SIG-M5 treated with dmso at 0.1 percent for 504 hours (cell line): ENCODE measurements around the gene UGT1A9.

Experiments used
- DNase-seq: peaks from one replicate; lab custom pipeline; 2025; ENCODE audit not compliant: unreplicated experiment; lab: John Stamatoyannopoulos, UW

Gene UGT1A9

GRCh38 chr2:233794128-233794658, 122.5 kb downstream of the UGT1A9 start:
- DNase-seq: no peak

- no peak for DNase-seq
Measured at GRCh38 chr2:233795735-233796171, 124.1 kb downstream of the UGT1A9 start.

GRCh38 chr2:233796254-233796653, 124.6 kb downstream of the UGT1A9 start:
- no peak for DNase-seq

- DNase-seq: no peak
Measured at GRCh38 chr2:233798335-233799086, 126.8 kb downstream of the UGT1A9 start.

GRCh38 chr2:233799087-233799665, 127.5 kb downstream of the UGT1A9 start:
- DNase-seq: no peak

- no peak for DNase-seq
Measured at GRCh38 chr2:233799716-233800115, 128.0 kb downstream of the UGT1A9 start.

- DNase-seq: no peak
Measured at GRCh38 chr2:233800208-233800607, 128.5 kb downstream of the UGT1A9 start.

GRCh38 chr2:233801357-233802131, 129.8 kb downstream of the UGT1A9 start:
- no peak for DNase-seq

- no peak for DNase-seq
Measured at GRCh38 chr2:233802132-233802815, 130.6 kb downstream of the UGT1A9 start.

GRCh38 chr2:233803292-233803911, 131.7 kb downstream of the UGT1A9 start:
- DNase-seq: no peak

GRCh38 chr2:233803994-233804393, 132.3 kb downstream of the UGT1A9 start:
- no peak for DNase-seq

- no peak for DNase-seq
Measured at GRCh38 chr2:233807215-233807865, 135.6 kb downstream of the UGT1A9 start.

- DNase-seq: no peak
Measured at GRCh38 chr2:233807966-233808935, 136.6 kb downstream of the UGT1A9 start.

- no peak for DNase-seq
Measured at GRCh38 chr2:233810385-233810784, 138.7 kb downstream of the UGT1A9 start.

GRCh38 chr2:233811087-233811486, 139.4 kb downstream of the UGT1A9 start:
- no peak for DNase-seq

- DNase-seq: no peak
Measured at GRCh38 chr2:233811732-233812131, 140.0 kb downstream of the UGT1A9 start.

GRCh38 chr2:233813236-233814055, 141.7 kb downstream of the UGT1A9 start:
- DNase-seq: no peak
